GOT3 (cell line): ENCODE data around the gene NRP2.

Experiments used
- DNase-seq: peaks from one replicate; lab custom pipeline; 2025; ENCODE audit warnings: mixed read lengths; lab: John Stamatoyannopoulos, UW

Gene NRP2

GRCh38 chr2:205660521-205661124, 21.7 kb upstream of the NRP2 start:
- DNase-seq = no peak

GRCh38 chr2:205661281-205661680, 21.0 kb upstream of the NRP2 start:
- no peak for DNase-seq

GRCh38 chr2:205662206-205662965, 19.9 kb upstream of the NRP2 start:
- no peak for DNase-seq

- DNase-seq = no peak
These were observed 16.5 kb upstream of the NRP2 start for GRCh38 chr2:205665791-205666190.

DNA sequence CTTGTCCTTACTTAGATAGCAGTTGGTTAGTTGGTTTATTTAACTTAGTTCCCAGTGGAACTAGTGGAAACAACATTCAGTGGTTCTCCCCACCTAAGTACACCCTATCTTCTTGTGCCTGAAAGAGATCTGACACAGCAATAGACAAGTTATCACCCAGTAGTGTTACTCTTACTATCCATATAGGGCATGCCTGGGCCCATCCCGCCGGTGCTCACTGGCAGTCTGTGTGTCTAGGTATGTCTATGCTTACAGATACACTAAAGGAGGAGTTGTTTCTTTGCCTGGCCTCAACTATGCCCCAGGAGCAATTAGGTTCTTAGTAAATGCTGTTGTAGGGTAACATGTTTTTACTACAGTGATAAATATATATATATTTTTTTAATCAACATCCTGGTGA, 12.0 kb upstream of the NRP2 start:
- no peak for DNase-seq

DNA sequence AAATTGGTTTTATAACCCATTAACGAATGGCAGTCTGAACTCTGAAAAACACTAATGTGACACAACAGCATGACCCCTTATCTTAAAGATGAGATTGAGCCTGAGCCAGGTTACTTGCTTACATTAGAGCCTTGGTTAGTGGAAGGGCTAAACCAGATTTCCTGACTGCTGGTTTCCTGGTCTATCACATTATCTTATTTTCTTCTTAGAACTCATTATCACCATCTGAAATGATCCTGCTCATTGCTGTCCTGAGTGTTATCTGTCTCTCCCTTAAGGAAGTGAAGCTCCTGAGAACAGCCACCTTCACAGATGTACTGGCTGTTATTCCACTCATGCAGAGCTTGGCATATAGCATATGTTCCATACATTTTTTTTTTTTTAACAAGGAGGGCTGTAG, 9.0 kb upstream of the NRP2 start:
- no peak for DNase-seq

- no peak for DNase-seq
These were observed 6.3 kb upstream of the NRP2 start for GRCh38 chr2:205675861-205676516.

DNA sequence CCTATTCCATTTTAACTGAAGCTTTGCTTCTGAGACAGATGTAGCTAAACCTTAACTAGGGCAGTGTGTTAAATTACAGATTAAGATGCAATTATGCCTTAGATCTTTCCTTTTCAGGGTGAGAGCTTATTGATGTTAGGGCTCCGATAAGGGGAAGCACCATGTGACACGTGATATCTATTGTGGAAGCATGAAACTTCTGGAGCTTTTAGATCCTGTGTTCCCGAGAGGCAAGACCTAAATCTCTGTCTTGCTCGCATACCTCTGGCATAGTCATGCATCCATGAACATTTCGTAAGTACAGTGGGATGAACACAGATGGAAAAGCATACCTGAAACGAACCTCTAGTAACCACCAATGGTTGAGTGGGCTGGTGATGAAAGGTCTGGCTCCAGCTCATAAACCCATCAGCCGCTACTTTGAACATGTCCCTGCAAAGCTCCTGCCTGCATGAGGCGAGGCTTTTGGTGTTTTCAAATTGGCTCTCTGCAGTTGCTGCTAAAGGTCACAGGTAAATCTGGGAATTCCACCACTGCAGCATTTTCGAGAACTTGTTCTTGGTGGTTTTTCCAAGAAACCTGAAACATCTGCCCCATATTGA, 3.7 kb upstream of the NRP2 start:
- no peak for DNase-seq

GRCh38 chr2:205679410-205680009, 2.8 kb upstream of the NRP2 start:
- DNase-seq = no peak

GRCh38 chr2:205680067-205680466, 2.2 kb upstream of the NRP2 start:
- DNase-seq = no peak

- no peak for DNase-seq
These were observed 1.4 kb upstream of the NRP2 start for GRCh38 chr2:205680903-205681302.

- no peak for DNase-seq
These were observed 681 bp upstream of the NRP2 start for GRCh38 chr2:205681401-205682238.

- DNase-seq = no peak
These were observed 735 bp downstream of the NRP2 start for GRCh38 chr2:205682971-205683501.

DNA sequence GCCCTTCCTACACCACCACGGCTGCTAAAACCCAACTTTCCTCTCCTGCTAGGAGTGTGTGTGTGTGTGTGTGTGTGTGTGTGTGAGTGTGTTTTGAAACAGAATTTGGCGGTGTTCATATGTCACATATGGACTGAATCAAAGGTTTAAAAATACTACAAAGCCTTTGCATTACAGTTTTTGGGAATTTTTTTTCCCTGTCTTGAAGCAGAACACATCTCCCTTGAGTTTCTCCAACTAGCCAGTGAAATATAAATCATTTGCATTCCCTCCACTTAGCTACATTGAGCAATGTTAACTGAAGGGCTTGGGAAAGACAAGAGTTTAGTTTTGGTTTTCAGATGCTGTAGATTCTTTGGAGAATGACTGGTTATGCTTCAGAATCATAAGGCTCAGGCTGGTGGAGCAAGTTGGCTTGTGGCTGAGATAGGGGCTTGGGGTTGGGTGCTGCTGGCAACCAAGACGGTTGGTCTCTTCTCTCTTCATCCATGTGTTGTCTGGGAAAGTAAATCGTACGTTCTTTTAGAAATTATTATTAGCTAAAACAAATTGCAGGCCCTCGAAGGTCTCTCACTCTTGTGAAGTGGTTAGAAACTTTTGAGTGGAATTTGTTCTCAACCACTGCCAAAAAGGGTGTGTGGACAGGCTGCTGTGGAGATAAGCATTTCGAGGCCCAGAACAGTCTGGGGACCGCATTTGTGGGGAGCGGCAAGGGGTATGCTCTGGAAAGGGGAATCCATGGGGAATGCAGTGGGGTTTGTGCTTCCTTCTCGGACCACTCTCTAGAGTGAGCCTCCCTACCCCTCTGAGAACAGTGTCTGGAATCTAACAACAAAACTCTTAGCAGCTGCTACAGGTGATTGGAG, 1.4 kb downstream of the NRP2 start:
- no peak for DNase-seq

- no peak for DNase-seq
These were observed 2.6 kb downstream of the NRP2 start for GRCh38 chr2:205684871-205685313.

GRCh38 chr2:205685314-205686055, 3.2 kb downstream of the NRP2 start:
- DNase-seq = no peak

- no peak for DNase-seq
These were observed 3.9 kb downstream of the NRP2 start for GRCh38 chr2:205686056-205686782.

DNA sequence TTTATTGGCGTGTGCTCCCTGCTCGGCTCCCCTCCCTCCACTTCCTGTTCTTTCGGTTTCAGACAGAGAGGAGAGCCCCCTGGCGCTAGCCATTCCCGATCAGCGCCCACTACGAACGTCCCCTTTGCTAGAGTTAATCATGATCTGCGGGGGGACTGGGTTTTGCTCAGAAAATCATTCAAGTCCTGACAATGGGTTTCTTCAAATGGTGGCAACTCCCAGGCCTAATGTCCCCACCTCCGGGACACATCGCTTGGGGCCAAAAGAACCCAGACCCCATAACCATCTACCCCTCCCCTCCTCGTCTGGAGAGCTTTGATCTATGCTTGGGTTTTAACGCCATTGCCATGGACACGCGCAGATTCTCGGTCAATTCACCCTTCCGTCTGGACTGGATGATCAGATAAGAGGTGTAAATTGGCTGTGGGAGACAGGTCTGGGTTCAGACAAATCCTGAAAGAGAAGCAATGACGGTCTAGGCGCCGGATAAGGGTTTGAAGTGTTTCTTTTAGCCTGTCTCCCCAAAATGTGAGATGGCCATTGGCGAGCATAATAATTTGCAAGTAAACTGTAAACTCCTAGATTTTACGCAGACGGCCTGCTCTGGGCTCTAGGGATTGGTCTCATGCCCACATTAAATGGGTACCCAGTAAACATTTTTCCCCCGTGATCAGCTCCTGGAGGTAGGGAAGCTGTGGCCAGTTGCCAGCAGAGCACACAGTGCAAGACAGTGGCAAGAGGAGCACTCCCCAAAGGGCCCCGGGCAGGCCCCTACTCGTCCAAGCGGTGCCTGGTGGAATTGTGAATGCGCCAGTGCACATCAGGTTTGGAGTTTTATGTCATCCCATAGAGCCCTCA, 4.7 kb downstream of the NRP2 start:
- DNase-seq = no peak
